ENCODE results near the gene FSHR. TPM values are rescaled to one million over a fixed set of nuclear protein-coding genes. Genes with fewer than 3 reads are reported as not detected.

The FSHR gene
- total RNA-seq, 1 experiment from 2014 or later: not detected

DNA sequence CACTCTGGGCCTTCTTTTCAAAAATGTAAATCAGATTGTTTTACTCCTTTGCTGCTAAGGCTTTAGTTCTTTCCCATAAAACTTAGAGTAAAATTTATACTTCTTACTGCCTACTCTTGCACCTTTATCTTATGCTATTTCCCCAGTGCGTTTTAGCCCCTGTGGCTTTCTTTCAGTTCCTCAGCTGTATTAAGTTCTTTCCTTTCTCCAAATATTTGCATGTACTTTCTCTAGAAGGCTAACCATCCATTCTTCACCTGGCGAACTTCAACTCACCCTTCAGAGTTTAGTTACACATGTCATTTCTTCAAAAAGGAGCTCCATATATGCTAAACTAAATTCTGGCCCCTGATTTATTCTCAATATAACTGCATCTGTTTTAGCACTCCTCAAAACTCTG, 160.7 kb downstream of the FSHR start:
- no peaks in the 10 kb centered on the region for H3F3A ChIP-seq (ENCODE audit: insufficient read depth, low read depth)
- H3K27me3 ChIP-seq (ENCODE audit: insufficient read depth, low read depth): no peaks in the 10 kb centered on the region
- BruUV-seq (replicated peaks): no TSS peak
- TF ChIP-seq EZH2 (IDR thresholded peaks at IDR 0.05; ENCODE audit: low read depth): no peak
- TF ChIP-seq, protein P1, sequence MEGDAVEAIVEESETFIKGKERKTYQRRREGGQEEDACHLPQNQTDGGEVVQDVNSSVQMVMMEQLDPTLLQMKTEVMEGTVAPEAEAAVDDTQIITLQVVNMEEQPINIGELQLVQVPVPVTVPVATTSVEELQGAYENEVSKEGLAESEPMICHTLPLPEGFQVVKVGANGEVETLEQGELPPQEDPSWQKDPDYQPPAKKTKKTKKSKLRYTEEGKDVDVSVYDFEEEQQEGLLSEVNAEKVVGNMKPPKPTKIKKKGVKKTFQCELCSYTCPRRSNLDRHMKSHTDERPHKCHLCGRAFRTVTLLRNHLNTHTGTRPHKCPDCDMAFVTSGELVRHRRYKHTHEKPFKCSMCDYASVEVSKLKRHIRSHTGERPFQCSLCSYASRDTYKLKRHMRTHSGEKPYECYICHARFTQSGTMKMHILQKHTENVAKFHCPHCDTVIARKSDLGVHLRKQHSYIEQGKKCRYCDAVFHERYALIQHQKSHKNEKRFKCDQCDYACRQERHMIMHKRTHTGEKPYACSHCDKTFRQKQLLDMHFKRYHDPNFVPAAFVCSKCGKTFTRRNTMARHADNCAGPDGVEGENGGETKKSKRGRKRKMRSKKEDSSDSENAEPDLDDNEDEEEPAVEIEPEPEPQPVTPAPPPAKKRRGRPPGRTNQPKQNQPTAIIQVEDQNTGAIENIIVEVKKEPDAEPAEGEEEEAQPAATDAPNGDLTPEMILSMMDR (conservative IDR thresholded peaks at IDR 0.05): no peak
- no peak overlapping the region for H3K4me2 ChIP-seq
- H3K9me2 ChIP-seq (ENCODE audit: insufficient read depth): no peaks in the 10 kb centered on the region
- H3K36me3 ChIP-seq (ENCODE audit: low read depth): no peaks in the 10 kb centered on the region
- no peaks in the 10 kb centered on the region for H4K20me1 ChIP-seq (ENCODE audit: insufficient read depth)
- CTCF ChIA-PET: no interaction called here
- intact Hi-C loops (cut with micrococcal nuclease; ENCODE audit: unreplicated experiment): no loop called here
- no peak overlapping the region for H3K4me3 ChIP-seq
- no peak overlapping the region for H2AFZ ChIP-seq
- H3K27ac ChIP-seq: no peak overlapping the region
- no peak for DNase-seq
- no peaks in the 10 kb centered on the region for H3K4me1 ChIP-seq (replicated peaks; ENCODE audit: insufficient read depth)
- POLR2A ChIA-PET (ENCODE audit: unreplicated experiment): no interaction called here
- no peaks in the 10 kb centered on the region for H3K79me2 ChIP-seq (ENCODE audit: low read depth)
- H3K9me3 ChIP-seq (ENCODE audit: insufficient read depth, low read depth): no peaks in the 10 kb centered on the region

DNA sequence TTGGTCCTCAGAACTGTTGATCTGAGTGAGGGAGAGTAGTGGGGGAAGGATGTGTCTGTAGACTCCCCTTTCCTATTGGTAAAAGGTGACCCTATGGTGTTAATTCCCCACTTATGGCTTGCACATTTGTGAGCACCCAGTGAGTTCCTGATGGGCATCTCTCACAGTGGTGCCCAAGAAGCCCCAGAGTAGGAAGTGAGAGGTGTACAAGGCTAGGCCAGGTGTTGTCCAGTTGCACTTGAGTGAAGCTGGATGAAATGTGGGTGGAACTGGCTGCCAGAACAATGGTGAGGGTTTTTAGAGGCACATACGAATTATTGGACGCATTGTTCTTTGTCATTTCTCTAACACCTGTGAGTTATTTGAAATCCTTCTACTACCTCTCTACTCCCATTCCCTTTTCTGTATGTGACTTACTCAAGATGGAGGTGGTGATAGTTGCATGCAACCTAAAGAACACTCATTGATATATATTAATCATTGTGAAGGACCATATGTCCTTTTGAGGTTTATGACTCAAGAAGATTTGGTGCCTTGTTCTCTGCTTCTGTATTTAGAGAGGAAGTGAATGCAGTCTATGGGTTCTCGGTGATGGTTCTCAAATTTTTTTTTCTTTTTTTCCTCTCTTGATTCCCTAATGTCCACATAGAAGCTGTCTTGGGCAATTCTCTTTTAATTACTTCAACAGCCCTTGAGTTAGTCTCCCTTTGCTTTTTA, 162.7 kb downstream of the FSHR start:
- Histone ChIP-seq H3K4me3 (no peak overlapping the region), H3K36me3 (ENCODE audit: low read depth) (no peaks in the 10 kb centered on the region)
- TF ChIP-seq EZH2 (IDR thresholded peaks at IDR 0.05; ENCODE audit: low read depth): no peak
- TF ChIP-seq, protein P1 (conservative IDR thresholded peaks at IDR 0.05): no peak

DNA sequence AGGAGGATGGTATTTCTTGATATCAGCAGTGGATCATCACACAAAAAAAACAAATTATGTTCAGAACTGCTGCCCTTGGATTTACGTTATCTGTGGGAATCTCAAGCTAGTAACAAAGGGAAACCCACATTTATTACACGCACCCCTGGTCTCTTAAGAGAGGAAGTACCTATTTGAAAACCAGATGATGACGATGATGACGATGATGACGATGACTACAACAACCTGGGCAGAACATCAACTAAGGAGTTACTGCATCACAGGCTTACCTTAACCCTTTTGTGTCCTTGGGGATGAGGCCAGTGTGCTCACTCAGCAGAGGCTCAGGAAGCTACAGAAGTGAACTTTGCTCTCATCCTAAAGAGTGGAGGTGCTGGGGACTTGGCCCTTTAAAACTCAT, 169.4 kb downstream of the FSHR start:
- H3K36me3 ChIP-seq (ENCODE audit: low read depth): no peaks in the 10 kb centered on the region
- no peaks in the 10 kb centered on the region for H3K79me2 ChIP-seq (ENCODE audit: low read depth)
- H4K20me1 ChIP-seq (ENCODE audit: insufficient read depth): no peaks in the 10 kb centered on the region
- ChIA-PET CTCF (no interaction called here), POLR2A (ENCODE audit: unreplicated experiment) (no interaction called here)
- H3K27ac ChIP-seq: no peak overlapping the region
- H3K4me1 ChIP-seq (replicated peaks; ENCODE audit: insufficient read depth): no peaks in the 10 kb centered on the region
- BruUV-seq (replicated peaks): no TSS peak
- H3K4me2 ChIP-seq: no peak overlapping the region
- no peak overlapping the region for H2AFZ ChIP-seq
- no peaks in the 10 kb centered on the region for H3K9me3 ChIP-seq (ENCODE audit: insufficient read depth, low read depth)
- no peaks in the 10 kb centered on the region for H3K9me2 ChIP-seq (ENCODE audit: insufficient read depth)
- DNase-seq: no peak
- H3F3A ChIP-seq (ENCODE audit: insufficient read depth, low read depth): no peaks in the 10 kb centered on the region
- intact Hi-C loops (cut with micrococcal nuclease; ENCODE audit: unreplicated experiment): no loop called here
- H3K27me3 ChIP-seq (ENCODE audit: insufficient read depth, low read depth): 0 out of 2 replicates have a peak, but pooled peaks cover 17% of the 10 kb centered on the region
- TF ChIP-seq EZH2 (IDR thresholded peaks at IDR 0.05; ENCODE audit: low read depth): no peak
- TF ChIP-seq, protein P1 (conservative IDR thresholded peaks at IDR 0.05): no peak
- H3K4me3 ChIP-seq: no peak overlapping the region

More for the DNA sequence above, 162.7 kb downstream of the FSHR start:
- Histone ChIP-seq H3K27me3 (ENCODE audit: insufficient read depth, low read depth) (no peaks in the 10 kb centered on the region), H3F3A (ENCODE audit: insufficient read depth, low read depth) (no peaks in the 10 kb centered on the region), H3K27ac (no peak overlapping the region), H3K4me2 (no peak overlapping the region), H2AFZ (no peak overlapping the region), H3K4me1 (replicated peaks; ENCODE audit: insufficient read depth) (no peaks in the 10 kb centered on the region), H3K79me2 (ENCODE audit: low read depth) (no peaks in the 10 kb centered on the region), H4K20me1 (ENCODE audit: insufficient read depth) (no peaks in the 10 kb centered on the region), H3K9me2 (ENCODE audit: insufficient read depth) (no peaks in the 10 kb centered on the region), H3K9me3 (ENCODE audit: insufficient read depth, low read depth) (no peaks in the 10 kb centered on the region)
- intact Hi-C loops (cut with micrococcal nuclease; ENCODE audit: unreplicated experiment): no loop called here
- DNase-seq: no peak
- no TSS peak for BruUV-seq (replicated peaks)
- POLR2A ChIA-PET (ENCODE audit: unreplicated experiment): no interaction called here
- CTCF ChIA-PET: no interaction called here

Measured in PC-9 (cell line).